Mammary epithelial cell (primary cell): Measurements from ENCODE around the gene NKAIN1.

Experiments
- CTCF ChIP-seq, 2 donors: IDR thresholded peaks in 1 of 2; conservative IDR thresholded peaks in 1 of 2; 2 replicates each; pipeline ENCODE4 v1.5.1; 2011 to 2012; ENCODE audit warnings: inconsistent platforms in 2 of 2, low read length in 2 of 2, mild to moderate bottlenecking in 2 of 2, control low read depth in 1 of 2, low read depth in 1 of 2; ENCODE audit not compliant: insufficient read depth in 1 of 2; ENCODE audit errors: extremely low read depth in 1 of 2
- EZH2 ChIP-seq: IDR thresholded peaks from 2 replicates; pipeline ENCODE4 v1.6.1; 2012; ENCODE audit warnings: low read length, inconsistent platforms, borderline replicate concordance

- TF ChIP-seq CTCF (conservative IDR thresholded peaks at IDR 0.05 in 1 of 2, IDR thresholded peaks at IDR 0.05 in 1 of 2; ENCODE audit: extremely low read depth in 1 of 2, insufficient read depth in 1 of 2, low read depth in 1 of 2, low read length in 2 of 2): no peak
- TF ChIP-seq EZH2: no peak
Measured at GRCh38 chr1:31221072-31221471, 18.6 kb downstream of the NKAIN1 start.
